Thyroid gland (tissue), 4 donors: ENCODE results near the gene CNTFR. TPM values are rescaled to one million over a fixed set of nuclear protein-coding genes. Genes with fewer than 3 reads are reported as not detected.

Experiments used
- DNase-seq, 2 donors: peaks; one replicate each; pipeline ENCODE4 v3.0.0-alpha.2; 2019
- H3K27ac ChIP-seq, 3 donors: fragments of 200-600 bp; sonication (generic); 1 replicate in 2 of 3; 2 replicates in 1 of 3; pipeline ENCODE4 v1.5.1; 2016 to 2019; ENCODE audit warnings: mild to moderate bottlenecking in 1 of 3, moderate library complexity in 1 of 3
- H3K27me3 ChIP-seq: fragments of 200-600 bp; sonication (generic); one replicate; pipeline ENCODE4 v1.5.1; 2019
- H3K36me3 ChIP-seq, 2 donors: fragments of 200-600 bp; sonication (generic); one replicate each; pipeline ENCODE4 v1.5.1; 2016 to 2019
- H3K4me1 ChIP-seq, 2 donors: fragments of 200-600 bp; sonication (generic); one replicate each; pipeline ENCODE4 v1.5.1; 2017 to 2019
- H3K4me3 ChIP-seq, 3 donors: fragments of 200-600 bp; sonication (generic); replicated peaks in 1 of 3; 1 replicate in 2 of 3; 2 replicates in 1 of 3; pipeline ENCODE4 v1.5.1; 2016; ENCODE audit warnings: mild to moderate bottlenecking in 1 of 3
- H3K9me3 ChIP-seq: fragments of 200-600 bp; sonication (generic); one replicate; pipeline ENCODE4 v1.5.1; 2017
- CTCF ChIP-seq, 6 experiments: fragments of 200-600 bp in 3 of 6; fragments of 450-650 bp in 3 of 6; sonication (generic) in 3 of 6; IDR thresholded peaks; one replicate each; pipeline ENCODE4 v1.5.1; 2016 to 2019; ENCODE audit warnings: antibody characterized with exemption in 6 of 6, mild to moderate bottlenecking in 2 of 6, inconsistent platforms in 1 of 6, moderate library complexity in 1 of 6
- POLR2A ChIP-seq, 2 donors: fragments of 450-650 bp; IDR thresholded peaks; one replicate each; pipeline ENCODE4 v1.6.1; 2017; ENCODE audit warnings: antibody characterized with exemption in 2 of 2, mild to moderate bottlenecking in 2 of 2, moderate library complexity in 1 of 2
- WGBS, 2 donors: methylation state at CpG; one replicate each; pipeline ENCODE4 v1.1.5; 2017; 5-methylcytosine and 5-hydroxymethylcytosine counted together
- intact Hi-C: fragments of 100-400 bp; cut with DNase I; formaldehyde crosslinking; loops from one replicate; pipeline ENCODE4 v1.15.1; 2023
- total RNA-seq, 4 donors: library from RNA; depleted of rRNA; stranded (reverse); fragments of >200 nt; gene quantifications; one replicate each; pipeline ENCODE4 v1.2.3, GENCODE V29; 2016

Gene CNTFR
- total RNA-seq, 4 donors from 2014 or later = 8.6 to 17.3 (median 14.1) TPM

GRCh38 chr9:34520505-34521385 lies 68.8 kb downstream of the CNTFR start:
- no peaks in the 10 kb centered on the region for H3K36me3 ChIP-seq
- peaks cover 6 to 10% of the 10 kb centered on the region in 2 donors for H3K4me1 ChIP-seq
- intact Hi-C loops = no loop called here
- no peak overlapping the region for H3K4me3 ChIP-seq
- no peak for DNase-seq
- H3K27me3 ChIP-seq = no peaks in the 10 kb centered on the region
- 85 to 89% methylated on average over 3 to 6 of the region's 6 CpGs for WGBS, 2 donors
- TF ChIP-seq CTCF (IDR thresholded peaks at IDR 0.05) (no peak), POLR2A (IDR thresholded peaks at IDR 0.05) (no peak)
- no peaks in the 10 kb centered on the region for H3K9me3 ChIP-seq
- no peak overlapping the region for H3K27ac ChIP-seq

GRCh38 chr9:34520096-34520495 lies 69.4 kb downstream of the CNTFR start:
- H3K9me3 ChIP-seq = no peaks in the 10 kb centered on the region
- H3K36me3 ChIP-seq = no peaks in the 10 kb centered on the region
- peaks cover 6 to 10% of the 10 kb centered on the region in 2 donors for H3K4me1 ChIP-seq
- no peaks in the 10 kb centered on the region for H3K27me3 ChIP-seq
- intact Hi-C loops = no loop called here
- H3K27ac ChIP-seq = no peak overlapping the region
- TF ChIP-seq CTCF (IDR thresholded peaks at IDR 0.05) (no peak), POLR2A (IDR thresholded peaks at IDR 0.05) (no peak)
- H3K4me3 ChIP-seq = no peak overlapping the region
- no peak for DNase-seq
- WGBS, 2 donors = 84 to 91% methylated on average over 4 to 6 of the region's 6 CpGs

DNA sequence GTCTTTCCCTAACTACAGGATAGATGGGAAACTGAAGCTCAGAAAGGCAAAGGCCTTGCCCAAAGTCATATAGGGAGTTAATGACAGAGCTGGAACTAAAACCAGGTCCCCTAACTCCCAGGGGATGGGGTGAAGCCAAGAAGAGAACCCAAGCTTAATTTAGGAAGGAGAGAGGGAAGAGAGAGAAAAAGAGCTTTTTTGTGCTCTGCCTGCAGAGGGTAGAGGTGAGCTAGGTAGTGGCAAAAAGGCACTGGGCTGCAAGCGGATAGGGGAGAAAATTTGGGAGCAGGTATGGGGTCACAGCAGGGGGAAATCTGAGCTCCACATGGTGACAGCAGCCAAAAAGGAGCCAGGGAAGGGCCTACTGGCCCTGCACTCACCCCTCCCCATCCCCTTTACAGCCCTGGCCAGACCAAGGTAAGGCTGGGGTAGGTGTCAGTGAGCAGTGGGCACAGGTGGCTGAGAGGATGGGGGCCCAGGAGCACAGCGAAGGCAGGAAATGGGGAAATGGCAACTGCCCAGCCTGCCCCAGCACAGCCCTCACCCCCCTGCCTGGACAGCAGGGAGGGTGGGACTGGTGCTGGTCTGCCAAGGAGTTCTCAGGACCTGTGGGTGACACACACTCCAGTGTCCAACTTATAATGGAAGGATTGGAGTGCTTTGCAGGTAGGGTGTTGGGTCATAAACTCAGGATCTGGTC lies 70.1 kb downstream of the CNTFR start:
- Histone ChIP-seq H3K27me3 (no peaks in the 10 kb centered on the region), H3K27ac (no peak overlapping the region), H3K4me1 (peaks cover 6 to 10% of the 10 kb centered on the region in 2 donors), H3K9me3 (no peaks in the 10 kb centered on the region), H3K36me3 (no peaks in the 10 kb centered on the region), H3K4me3 (no peak overlapping the region)
- 79 to 98% methylated on average over 2 of the region's 2 CpGs for WGBS, 2 donors
- DNase-seq = no peak
- intact Hi-C loops = no loop called here
- TF ChIP-seq CTCF (IDR thresholded peaks at IDR 0.05) (no peak), POLR2A (IDR thresholded peaks at IDR 0.05) (no peak)

DNA sequence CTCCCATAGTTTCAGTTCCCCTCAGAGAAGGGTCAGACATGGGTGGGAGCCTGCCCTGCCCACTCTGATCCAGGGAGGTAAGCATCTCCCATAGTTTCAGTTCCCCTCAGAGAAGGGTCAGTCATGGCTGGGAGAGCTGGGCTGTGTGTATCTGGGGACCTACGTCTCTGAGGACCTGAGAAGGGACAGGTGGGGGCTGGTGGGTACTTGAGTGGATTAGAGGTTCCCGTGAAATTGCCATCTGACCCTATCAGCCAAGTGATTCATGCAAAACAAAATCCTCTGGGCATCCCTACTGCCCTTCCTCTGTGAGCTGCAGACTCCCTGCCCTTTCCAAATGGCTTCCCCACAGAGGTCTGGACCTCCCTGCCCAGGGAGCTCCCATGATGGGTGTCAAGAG lies 70.6 kb downstream of the CNTFR start:
- 80 to 100% methylated on average over 1 to 2 of the region's 2 CpGs for WGBS, 2 donors
- Histone ChIP-seq H3K4me1 (peaks cover 6 to 10% of the 10 kb centered on the region in 2 donors), H3K27me3 (no peaks in the 10 kb centered on the region), H3K36me3 (no peaks in the 10 kb centered on the region), H3K9me3 (no peaks in the 10 kb centered on the region), H3K4me3 (no peak overlapping the region), H3K27ac (no peak overlapping the region)
- intact Hi-C loops = no loop called here
- TF ChIP-seq CTCF (IDR thresholded peaks at IDR 0.05) (no peak), POLR2A (IDR thresholded peaks at IDR 0.05) (no peak)
- no peak for DNase-seq
